ENCODE results near the gene ADCY3. TPM values are rescaled to one million over a fixed set of nuclear protein-coding genes. Genes with fewer than 3 reads are reported as not detected.

The ADCY3 gene
- polyA plus RNA-seq, 3 donors, result 2.5 to 9.3 (median 3.5) TPM

- H3K4me3 ChIP-seq (replicated peaks in 1 of 3; ENCODE audit: low read depth in 2 of 3, low read length in 3 of 3), result no peak overlapping the region
- no peaks in the 10 kb centered on the region for H3K79me2 ChIP-seq (ENCODE audit: insufficient read depth, low read length)
- H4K20me1 ChIP-seq (ENCODE audit: insufficient read depth, low read length), result no peaks in the 10 kb centered on the region
- no peaks in the 10 kb centered on the region for H3K27me3 ChIP-seq (ENCODE audit: control insufficient read depth in 2 of 2, insufficient read depth in 2 of 2, low read length in 2 of 2)
- intact Hi-C loops (cut with micrococcal nuclease), result no loop called here
- Mint-ChIP-seq H3K4me1 (peaks cover 20% of the 10 kb centered on the region), H3K27ac (peak overlapping the region in 1 of 7 donors; percentile 8), H3K4me3 (peak overlapping the region in 1 of 2 donors; percentile 61), H3K36me3 (peaks cover 5 to 9% of the 10 kb centered on the region in 2 donors), H3K27me3 (ENCODE audit: low read depth in 3 of 3) (peaks cover 0 to 5% (median 1%) of the 10 kb centered on the region in 3 donors), H3K9me3 (peaks cover 0 to under 1% (median 0%) of the 10 kb centered on the region in 7 donors)
- H3K4me2 ChIP-seq (replicated peaks; ENCODE audit: extremely low read depth, low read length, poor library complexity, severe bottlenecking), result no peak overlapping the region
- H3K4me1 ChIP-seq (ENCODE audit: control insufficient read depth in 1 of 2, insufficient read depth in 2 of 2, low read length in 2 of 2), result no peaks in the 10 kb centered on the region
- H3K9me3 ChIP-seq (replicated peaks in 1 of 2; ENCODE audit: control insufficient read depth in 1 of 2, insufficient read depth in 1 of 2, low read length in 2 of 2), result no peaks in the 10 kb centered on the region
- no peaks in the 10 kb centered on the region for H3K36me3 ChIP-seq (replicated peaks in 1 of 2; ENCODE audit: control insufficient read depth in 1 of 2, insufficient read depth in 2 of 2, low read length in 2 of 2)
- WGBS (ENCODE audit: insufficient coverage), result 63% methylated on average over 11 of the region's 23 CpGs
- H3K9ac ChIP-seq (ENCODE audit: insufficient read depth, low read length, poor library complexity, severe bottlenecking), result no peak overlapping the region
- H2AFZ ChIP-seq (ENCODE audit: insufficient read depth, low read depth, low read length, poor library complexity, severe bottlenecking), result peak overlapping the region; percentile 35
- no peak for DNase-seq
- H3K27ac ChIP-seq (ENCODE audit: low read depth in 1 of 2, low read length in 2 of 2), result no peak overlapping the region
- TF ChIP-seq CTCF (IDR thresholded peaks at IDR 0.05), result no peak
Observed at GRCh38 chr2:24903161-24904103, 16.6 kb downstream of the ADCY3 start.

GRCh38 chr2:24899361-24899910 is 20.6 kb downstream of the ADCY3 start:
- peaks cover 13% of the 10 kb centered on the region in 2 donors for H3K9me3 ChIP-seq (replicated peaks in 1 of 2; ENCODE audit: control insufficient read depth in 1 of 2, insufficient read depth in 1 of 2, low read length in 2 of 2)
- no peaks in the 10 kb centered on the region for H3K27me3 ChIP-seq (ENCODE audit: control insufficient read depth in 2 of 2, insufficient read depth in 2 of 2, low read length in 2 of 2)
- H3K4me1 ChIP-seq (ENCODE audit: control insufficient read depth in 1 of 2, insufficient read depth in 2 of 2, low read length in 2 of 2), result no peaks in the 10 kb centered on the region
- H2AFZ ChIP-seq (ENCODE audit: insufficient read depth, low read depth, low read length, poor library complexity, severe bottlenecking), result no peak overlapping the region
- H3K9me3 Mint-ChIP-seq, result peaks cover 23 to 26% (median 25%) of the 10 kb centered on the region in 7 donors
- no peaks in the 10 kb centered on the region for H4K20me1 ChIP-seq (ENCODE audit: insufficient read depth, low read length)
- H3K36me3 Mint-ChIP-seq, result peaks cover 16 to 28% of the 10 kb centered on the region in 2 donors
- TF ChIP-seq CTCF (IDR thresholded peaks at IDR 0.05), result no peak
- DNase-seq, result no peak
- H3K4me2 ChIP-seq (replicated peaks; ENCODE audit: extremely low read depth, low read length, poor library complexity, severe bottlenecking), result no peak overlapping the region
- H3K27ac Mint-ChIP-seq, result no peak overlapping the region
- H3K27ac ChIP-seq (ENCODE audit: low read depth in 1 of 2, low read length in 2 of 2), result no peak overlapping the region
- peaks cover 1 to 2% (median 1%) of the 10 kb centered on the region in 3 donors for H3K27me3 Mint-ChIP-seq (ENCODE audit: low read depth in 3 of 3)
- intact Hi-C loops (cut with micrococcal nuclease), result no loop called here
- H3K4me3 Mint-ChIP-seq, result no peak overlapping the region
- peaks cover 24% of the 10 kb centered on the region for H3K4me1 Mint-ChIP-seq
- H3K9ac ChIP-seq (ENCODE audit: insufficient read depth, low read length, poor library complexity, severe bottlenecking), result no peak overlapping the region
- H3K79me2 ChIP-seq (ENCODE audit: insufficient read depth, low read length), result no peaks in the 10 kb centered on the region
- no peaks in the 10 kb centered on the region for H3K36me3 ChIP-seq (replicated peaks in 1 of 2; ENCODE audit: control insufficient read depth in 1 of 2, insufficient read depth in 2 of 2, low read length in 2 of 2)
- WGBS (ENCODE audit: insufficient coverage), result 90% methylated on average over 4 of the region's 7 CpGs
- H3K4me3 ChIP-seq (replicated peaks in 1 of 3; ENCODE audit: low read depth in 2 of 3, low read length in 3 of 3), result no peak overlapping the region
